H1 (cell line): Measurements from ENCODE around the gene MRPL20. TPM values are rescaled to one million over a fixed set of nuclear protein-coding genes. Genes with fewer than 3 reads are reported as not detected.

Experiments
- CTCF ChIA-PET: fragments of 300-600 bp; sonication (Branson Sonifier 250); formaldehyde crosslinking; loops from one replicate; lab custom pipeline; 2021; ENCODE audit not compliant: partially characterized antibody; lab: Charles Lee
- POLR2A ChIA-PET: fragments of 300-600 bp; sonication (Branson Sonifier 250); formaldehyde crosslinking; loops from one replicate; lab custom pipeline; 2021; ENCODE audit warnings: inconsistent platforms; ENCODE audit not compliant: partially characterized antibody; lab: Charles Lee
- DNase-seq, 2 experiments: peaks; one replicate each; pipeline versions ENCODE4 v3.0.0 to v3.0.0-alpha.2; 2010 to 2022; ENCODE audit warnings: low spot score in 2 of 2, low read depth in 1 of 2, mixed read lengths in 1 of 2
- FAIRE-seq: peaks from 2 replicates; lab custom pipeline; 2011; peaks lifted over from hg19 to GRCh38; lab: Jason Lieb, UNC
- H2AFZ ChIP-seq: 2 replicates; pipeline ENCODE4 v1.8.1; 2012; ENCODE audit warnings: low read length, inconsistent platforms
- H2AK5ac ChIP-seq: 2 replicates; pipeline ENCODE4 v1.6.1; 2013; ENCODE audit warnings: low read depth, low read length
- H2BK120ac ChIP-seq: replicated peaks from 2 replicates; pipeline ENCODE3; 2013; ENCODE audit warnings: low read depth, low read length, inconsistent platforms
- H2BK12ac ChIP-seq: 2 replicates; pipeline ENCODE4 v1.6.1; 2013; ENCODE audit warnings: low read depth, low read length
- H2BK15ac ChIP-seq: 2 replicates; pipeline ENCODE4 v1.6.1; 2013; ENCODE audit warnings: low read length
- H2BK20ac ChIP-seq: 2 replicates; pipeline ENCODE4 v1.6.1; 2013; ENCODE audit warnings: low read length
- H2BK5ac ChIP-seq: 2 replicates; pipeline ENCODE4 v1.6.1; 2013; ENCODE audit warnings: low read depth, low read length
- H3K14ac ChIP-seq: 2 replicates; pipeline ENCODE4 v1.6.1; 2013; ENCODE audit warnings: inconsistent platforms; ENCODE audit not compliant: insufficient read length
- H3K18ac ChIP-seq: 2 replicates; pipeline ENCODE4 v1.6.1; 2013; ENCODE audit warnings: low read length; ENCODE audit errors: extremely low read depth
- H3K23ac ChIP-seq: 2 replicates; pipeline ENCODE4 v1.6.1; 2013; ENCODE audit warnings: inconsistent platforms; ENCODE audit not compliant: insufficient read length
- H3K23me2 ChIP-seq: 2 replicates; pipeline ENCODE4 v1.6.1; 2013; ENCODE audit warnings: low read depth, low read length
- H3K27ac ChIP-seq: 2 replicates; pipeline ENCODE4 v1.6.1; 2011; ENCODE audit warnings: low read depth, low read length, inconsistent platforms
- H3K27me3 ChIP-seq, 4 experiments: replicated peaks in 1 of 4; 1 replicate in 1 of 4; 2 replicates in 3 of 4; pipeline versions ENCODE4 v1.6.1 to v1.8.1; 2011 to 2013; ENCODE audit warnings: low read length in 3 of 4, mild to moderate bottlenecking in 3 of 4, inconsistent platforms in 2 of 4, mixed read lengths in 2 of 4, moderate library complexity in 1 of 4; ENCODE audit not compliant: control insufficient read depth in 3 of 4, insufficient read depth in 3 of 4; ENCODE audit errors: extremely low read depth in 1 of 4
- H3K36me3 ChIP-seq, 4 experiments: 2 replicates each; pipeline versions ENCODE4 v1.6.1 to v1.8.1; 2011 to 2013; ENCODE audit warnings: mild to moderate bottlenecking in 4 of 4, low read length in 3 of 4, moderate library complexity in 2 of 4, control low read depth in 1 of 4, inconsistent platforms in 1 of 4; ENCODE audit not compliant: insufficient read depth in 4 of 4, control insufficient read depth in 2 of 4
- H3K4ac ChIP-seq: replicated peaks from 2 replicates; pipeline ENCODE3; 2013; ENCODE audit warnings: low read length, low read depth, mixed read lengths, inconsistent platforms; ENCODE audit not compliant: insufficient read length
- H3K4me1 ChIP-seq, 4 experiments: replicated peaks in 1 of 4; 1 replicate in 1 of 4; 2 replicates in 3 of 4; pipeline versions ENCODE4 v1.6.1 to v1.8.1; 2011 to 2013; ENCODE audit warnings: low read length in 3 of 4, inconsistent platforms in 2 of 4, mixed read lengths in 1 of 4; ENCODE audit not compliant: insufficient read depth in 4 of 4, control insufficient read depth in 3 of 4
- H3K4me2 ChIP-seq, 2 experiments: 2 replicates each; pipeline versions ENCODE4 v1.6.1 to v1.8.1; 2011 to 2013; ENCODE audit warnings: low read depth in 2 of 2, low read length in 2 of 2, control low read depth in 1 of 2, inconsistent platforms in 1 of 2, mild to moderate bottlenecking in 1 of 2; ENCODE audit not compliant: insufficient read depth in 1 of 2
- H3K4me3 ChIP-seq, 4 experiments: fragments of 200-600, 300-600 bp in 1 of 4; sonication (generic), shearing (Covaris generic), sonication (Bioruptor Twin) in 1 of 4; 2 replicates each; pipeline versions ENCODE4 v1.5.1 to v1.8.1; 2011 to 2016; ENCODE audit warnings: low read length in 4 of 4, low read depth in 3 of 4, control low read depth in 2 of 4, inconsistent platforms in 2 of 4, mild to moderate bottlenecking in 2 of 4, mixed read lengths in 1 of 4, moderate library complexity in 1 of 4; ENCODE audit not compliant: insufficient read depth in 2 of 4; ENCODE audit errors: extremely low read depth in 1 of 4
- H3K56ac ChIP-seq: replicated peaks from 2 replicates; pipeline ENCODE3; 2013; ENCODE audit warnings: low read depth, mild to moderate bottlenecking, mixed read lengths, low read length, inconsistent platforms; ENCODE audit not compliant: insufficient read length
- H3K79me1 ChIP-seq: 2 replicates; pipeline ENCODE4 v1.6.1; 2013; ENCODE audit warnings: low read depth, low read length, control low read depth
- H3K79me2 ChIP-seq, 2 experiments: 2 replicates each; pipeline versions ENCODE4 v1.6.1 to v1.8.1; 2012 to 2013; ENCODE audit warnings: low read length in 2 of 2, mild to moderate bottlenecking in 2 of 2, inconsistent platforms in 1 of 2; ENCODE audit not compliant: insufficient read depth in 2 of 2, control insufficient read depth in 1 of 2
- H3K9ac ChIP-seq, 4 experiments: replicated peaks in 1 of 4; 1 replicate in 1 of 4; 2 replicates in 3 of 4; pipeline versions ENCODE4 v1.6.1 to v1.8.1; 2011 to 2013; ENCODE audit warnings: low read depth in 3 of 4, low read length in 3 of 4, control low read depth in 2 of 4, mild to moderate bottlenecking in 2 of 4, moderate library complexity in 2 of 4, inconsistent platforms in 1 of 4; ENCODE audit errors: extremely low read depth in 1 of 4
- H3K9me3 ChIP-seq, 2 experiments: 2 replicates each; pipeline versions ENCODE4 v1.6.1 to v1.8.1; 2012 to 2013; ENCODE audit warnings: mild to moderate bottlenecking in 2 of 2, moderate library complexity in 2 of 2, control low read depth in 1 of 2, inconsistent platforms in 1 of 2, low read depth in 1 of 2, low read length in 1 of 2, mixed read lengths in 1 of 2; ENCODE audit not compliant: insufficient read depth in 2 of 2
- H4K20me1 ChIP-seq, 2 experiments: replicated peaks in 1 of 2; 2 replicates each; pipeline versions ENCODE3 to v1.8.1; 2011 to 2013; ENCODE audit warnings: inconsistent platforms in 2 of 2, low read length in 2 of 2, mild to moderate bottlenecking in 1 of 2; ENCODE audit not compliant: insufficient read depth in 2 of 2, control insufficient read depth in 1 of 2
- H4K5ac ChIP-seq: 2 replicates; pipeline ENCODE4 v1.6.1; 2013; ENCODE audit warnings: low read length, low read depth, mixed read lengths, inconsistent platforms; ENCODE audit not compliant: insufficient read length
- H4K8ac ChIP-seq: 2 replicates; pipeline ENCODE4 v1.8.0; 2013; ENCODE audit warnings: mild to moderate bottlenecking, moderate library complexity, low read length, inconsistent platforms; ENCODE audit not compliant: insufficient read depth; ENCODE audit errors: extremely low read depth
- H4K91ac ChIP-seq: replicated peaks from 2 replicates; pipeline ENCODE3; 2013; ENCODE audit warnings: low read length, mixed read lengths, inconsistent platforms; ENCODE audit not compliant: insufficient read length
- GABPA ChIP-seq: IDR thresholded peaks from 2 replicates; pipeline ENCODE4 v1.6.1; 2011; ENCODE audit warnings: mild to moderate bottlenecking, low read length, moderate library complexity, borderline replicate concordance; ENCODE audit not compliant: insufficient read depth
- SP1 ChIP-seq: IDR thresholded peaks from 2 replicates; pipeline ENCODE4 v1.6.1; 2011; ENCODE audit warnings: low read depth, low read length
- WGBS, 2 experiments: shearing (Covaris generic) in 1 of 2; methylation state at CpG; one replicate each; pipeline versions ENCODE4 v1.1.6 to v1.1.7; 2013 to 2015; ENCODE audit warnings: low lambda C conversion rate in 2 of 2, mixed read lengths in 2 of 2, inconsistent platforms in 1 of 2, low coverage in 1 of 2, missing lambda C conversion rate in 1 of 2; ENCODE audit not compliant: insufficient replicate concordance in 2 of 2, insufficient coverage in 1 of 2, insufficient read length in 1 of 2; ENCODE audit errors: extremely low coverage in 1 of 2, missing lambda C conversion rate in 1 of 2; 5-methylcytosine and 5-hydroxymethylcytosine counted together
- polyA plus RNA-seq, 7 experiments: library from polyadenylated mRNA; depleted of rRNA in 3 of 7; stranded (reverse) in 5 of 7; unstranded in 2 of 7; fragments of >200 nt in 5 of 7; fragments of 200-250 nt in 2 of 7; gene quantifications; 1 replicate in 5 of 7; 2 replicates in 1 of 7; 4 replicates in 1 of 7; pipeline versions ENCODE4 v1.2.1 to v1.2.3, GENCODE V29; 2011 to 2013; ENCODE audit warnings: missing spikeins in 2 of 7, mixed read lengths in 2 of 7
- total RNA-seq: library from RNA; stranded (reverse); fragmentation: NEBNext Ultra II Directional; extraction: Animal tissue kit (Norgen Biotek cat#: 25700); gene quantifications from 2 replicates; pipeline ENCODE4 v1.2.1, GENCODE V29; 2021

Gene MRPL20
- total and polyA plus RNA-seq, 2 of the 8 experiments (the other 6 are each of a cell fraction or from before 2014, with no cell fraction given) = 126 to 151 TPM

DNA sequence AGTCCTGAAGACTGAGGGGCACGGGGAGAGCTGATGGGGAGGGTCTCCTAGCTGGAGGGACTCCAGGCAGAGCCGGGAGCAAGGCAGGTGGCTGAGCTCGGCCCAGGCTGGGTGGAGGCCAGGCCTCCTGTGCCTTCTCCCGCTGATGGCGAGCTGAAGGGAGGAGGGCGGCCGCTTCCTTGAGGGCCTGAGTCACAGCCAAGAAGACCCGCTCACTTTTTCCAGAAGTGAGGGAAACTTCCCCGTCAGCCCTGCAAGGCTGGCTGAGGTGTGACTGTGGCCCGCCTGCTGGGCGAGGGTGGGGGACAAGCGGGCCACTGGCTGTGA lies 26.7 kb upstream of the MRPL20 start:
- Histone ChIP-seq H3K23me2 (peaks cover 18% of the 10 kb centered on the region; the same call in 1 of the 2 replicates), H2AFZ (no peak overlapping the region), H3K4me2 (peak overlapping the region; percentile 54 to 94), H4K20me1 (peaks cover 4 to 7% of the 10 kb centered on the region in 2 experiments), H3K36me3 (no peaks in the 10 kb centered on the region), H3K9me3 (no peaks in the 10 kb centered on the region), H4K5ac (peak overlapping the region; percentile 75), H4K8ac (0 out of 2 replicates have a peak overlapping the region, but pooled peaks have one; percentile 40), H3K4me3 (peak overlapping the region in 1 of 4 experiments; percentile 72; a peak in 2 of 8 replicates), H3K18ac (peak overlapping the region; percentile 85), H3K4me1 (peaks cover 0 to 59% (median 42%) of the 10 kb centered on the region in 4 experiments; a peak in 6 of 7 replicates), H3K79me1 (no peaks in the 10 kb centered on the region), H3K9ac (peak overlapping the region in 1 of 4 experiments; percentile 12; a peak in 3 of 7 replicates), H3K27me3 (peaks cover 0 to 3% (median 0%) of the 10 kb centered on the region in 4 experiments; a peak in 2 of 7 replicates), H4K91ac (peak overlapping the region; percentile 98), H3K27ac (peak overlapping the region; percentile 59; the same call in 1 of the 2 replicates), H2BK15ac (peak overlapping the region; percentile 92; the same call in 1 of the 2 replicates), H3K23ac (no peak overlapping the region), H3K56ac (no peak overlapping the region), H2BK20ac (peak overlapping the region; percentile 90; the same call in 1 of the 2 replicates), H2BK120ac (peak overlapping the region; percentile 92), H3K4ac (peak overlapping the region; percentile 100), H3K14ac (no peak overlapping the region), H3K79me2 (peaks cover 0 to 8% of the 10 kb centered on the region in 2 experiments; a peak in 1 of 4 replicates), H2BK12ac (peak overlapping the region; percentile 96; the same call in 1 of the 2 replicates), H2BK5ac (peak overlapping the region; percentile 95; the same call in 1 of the 2 replicates), H2AK5ac (peak overlapping the region; percentile 88; the same call in 1 of the 2 replicates)
- no peak for FAIRE-seq
- ChIA-PET CTCF (interaction anchor here (0.8 to 2.1 kb wide), 11 partner anchors 13 to 117 kb away, joined by 3 to 9 read pairs (median 4); partner anchors contain the start of gene ANKRD65), POLR2A (interaction anchor here (1.1 to 22.9 kb wide), 12 partner anchors 11 to 106 kb away, joined by 3 to 515 read pairs (median 4); partner anchors contain the start of genes ANKRD65, CCNL2 and MRPL20)
- 47% methylated on average over 12 of the region's 12 CpGs; no CpG with 5 or more reads in 1 of the 2 experiments for whole genome bisulfite sequencing, 2 experiments
- TF ChIP-seq SP1 (no peak), GABPA (0 out of 2 replicates have a peak, but pooled peaks have one; percentile 7)
- no peak for DNase-seq
